NT2/D1 (cell line): Measurements from ENCODE around the gene NR4A2.

Source experiments
- DNase-seq: peaks from one replicate; pipeline ENCODE4 v3.0.0-alpha.2; 2011; ENCODE audit warnings: low read depth, low spot score
- H3K27me3 ChIP-seq: 2 replicates; pipeline ENCODE4 v1.6.0; 2011; ENCODE audit warnings: mild to moderate bottlenecking; ENCODE audit not compliant: insufficient read length, insufficient read depth
- H3K36me3 ChIP-seq: 2 replicates; pipeline ENCODE4 v1.6.1; 2011; ENCODE audit warnings: mild to moderate bottlenecking, low read length, mixed read lengths; ENCODE audit not compliant: insufficient read depth, insufficient read length
- H3K4me1 ChIP-seq: 2 replicates; pipeline ENCODE4 v1.5.1; 2011; ENCODE audit not compliant: insufficient read depth, insufficient read length
- H3K4me3 ChIP-seq: 2 replicates; pipeline ENCODE4 v1.5.1; 2011; ENCODE audit warnings: low read depth; ENCODE audit not compliant: insufficient read length
- H3K9ac ChIP-seq: 2 replicates; pipeline ENCODE4 v1.6.0; 2011; ENCODE audit warnings: low read depth; ENCODE audit not compliant: insufficient read length
- H3K9me3 ChIP-seq: 2 replicates; pipeline ENCODE4 v1.5.1; 2011; ENCODE audit warnings: mild to moderate bottlenecking, low read length; ENCODE audit not compliant: insufficient read depth
- SUZ12 ChIP-seq: IDR thresholded peaks from 2 replicates; pipeline ENCODE4 v1.6.1; 2011; ENCODE audit not compliant: insufficient read length, insufficient read depth; ENCODE audit errors: extremely low read depth
- YY1 ChIP-seq: IDR thresholded peaks from 2 replicates; pipeline ENCODE4 v1.6.1; 2011; ENCODE audit not compliant: insufficient read length, insufficient read depth
- ZNF274 ChIP-seq: IDR thresholded peaks from 2 replicates; pipeline ENCODE4 v1.6.1; 2011; ENCODE audit warnings: mild to moderate bottlenecking, low read depth, low read length

Gene NR4A2

GRCh38 chr2:156343940-156344301, 11.4 kb upstream of the NR4A2 start:
- no peak for DNase-seq

GRCh38 chr2:156343096-156343939, 10.8 kb upstream of the NR4A2 start:
- Histone ChIP-seq H3K4me1 (no peaks in the 10 kb centered on the region), H3K36me3 (no peaks in the 10 kb centered on the region), H3K27me3 (peaks cover 33% of the 10 kb centered on the region), H3K9me3 (no peaks in the 10 kb centered on the region), H3K9ac (peak overlapping the region; percentile 73), H3K4me3 (peak overlapping the region; percentile 78)
- DNase-seq, result no peak
- TF ChIP-seq SUZ12, result no peak
- TF ChIP-seq YY1, result no peak
- TF ChIP-seq ZNF274, result no peak

More at GRCh38 chr2:156343940-156344301, 11.4 kb upstream of the NR4A2 start:
- TF ChIP-seq YY1 (no peak), SUZ12 (no peak), ZNF274 (no peak)
- Histone ChIP-seq H3K9ac (no peak overlapping the region), H3K4me1 (no peaks in the 10 kb centered on the region), H3K9me3 (no peaks in the 10 kb centered on the region), H3K27me3 (peaks cover 33% of the 10 kb centered on the region), H3K4me3 (no peak overlapping the region), H3K36me3 (no peaks in the 10 kb centered on the region)

- peak; percentile 76 for DNase-seq
- TF ChIP-seq ZNF274, result no peak
- TF ChIP-seq SUZ12, result no peak
- no peak for TF ChIP-seq YY1
- H3K4me3 ChIP-seq, result peak overlapping the region; percentile 78
- H3K36me3 ChIP-seq, result no peaks in the 10 kb centered on the region
- peaks cover 33% of the 10 kb centered on the region for H3K27me3 ChIP-seq
- H3K9me3 ChIP-seq, result no peaks in the 10 kb centered on the region
- H3K9ac ChIP-seq, result peak overlapping the region; percentile 91
- no peaks in the 10 kb centered on the region for H3K4me1 ChIP-seq
These were observed 10.0 kb upstream of the NR4A2 start for GRCh38 chr2:156342254-156343095.

- peak; percentile 57 for DNase-seq
- H3K9ac ChIP-seq, result peak overlapping the region; percentile 91
- H3K4me1 ChIP-seq, result no peaks in the 10 kb centered on the region
These were observed 9.1 kb upstream of the NR4A2 start for GRCh38 chr2:156341452-156342253.

GRCh38 chr2:156340804-156341451, 8.4 kb upstream of the NR4A2 start:
- TF ChIP-seq SUZ12 (no peak), ZNF274 (no peak), YY1 (no peak)
- Histone ChIP-seq H3K9ac (peak overlapping the region; percentile 91), H3K4me3 (peak overlapping the region; percentile 78), H3K9me3 (no peaks in the 10 kb centered on the region), H3K36me3 (no peaks in the 10 kb centered on the region), H3K4me1 (no peaks in the 10 kb centered on the region), H3K27me3 (peaks cover 33% of the 10 kb centered on the region)
- DNase-seq, result no peak

More at GRCh38 chr2:156341452-156342253, 9.1 kb upstream of the NR4A2 start:
- Histone ChIP-seq H3K36me3 (no peaks in the 10 kb centered on the region), H3K9me3 (no peaks in the 10 kb centered on the region), H3K27me3 (peaks cover 33% of the 10 kb centered on the region), H3K4me3 (peak overlapping the region; percentile 78)
- TF ChIP-seq SUZ12, result no peak
- TF ChIP-seq YY1, result no peak
- no peak for TF ChIP-seq ZNF274

- peaks cover 33% of the 10 kb centered on the region for H3K27me3 ChIP-seq
- DNase-seq, result no peak
- no peaks in the 10 kb centered on the region for H3K9me3 ChIP-seq
- no peak overlapping the region for H3K9ac ChIP-seq
- no peak overlapping the region for H3K4me3 ChIP-seq
- TF ChIP-seq SUZ12 (no peak), ZNF274 (no peak), YY1 (no peak)
- H3K36me3 ChIP-seq, result no peaks in the 10 kb centered on the region
- H3K4me1 ChIP-seq, result no peaks in the 10 kb centered on the region
These were observed 7.9 kb upstream of the NR4A2 start for GRCh38 chr2:156340377-156340776.
